ENCODE data around the gene MRAP.

MRAP gene

GRCh38 chr21:32322676-32323075 is 24.0 kb downstream of the MRAP start:
- H3K4me3 ChIP-seq (ENCODE audit: low read length): no peak overlapping the region
- no peak for TF ChIP-seq ZNF274 (IDR thresholded peaks at IDR 0.05; ENCODE audit: low read depth, low read length)

- H3K4me3 ChIP-seq (ENCODE audit: low read length): no peak overlapping the region
- no peak for TF ChIP-seq ZNF274 (IDR thresholded peaks at IDR 0.05; ENCODE audit: low read depth, low read length)
Observed at GRCh38 chr21:32325706-32326105, 27.1 kb downstream of the MRAP start.

DNA sequence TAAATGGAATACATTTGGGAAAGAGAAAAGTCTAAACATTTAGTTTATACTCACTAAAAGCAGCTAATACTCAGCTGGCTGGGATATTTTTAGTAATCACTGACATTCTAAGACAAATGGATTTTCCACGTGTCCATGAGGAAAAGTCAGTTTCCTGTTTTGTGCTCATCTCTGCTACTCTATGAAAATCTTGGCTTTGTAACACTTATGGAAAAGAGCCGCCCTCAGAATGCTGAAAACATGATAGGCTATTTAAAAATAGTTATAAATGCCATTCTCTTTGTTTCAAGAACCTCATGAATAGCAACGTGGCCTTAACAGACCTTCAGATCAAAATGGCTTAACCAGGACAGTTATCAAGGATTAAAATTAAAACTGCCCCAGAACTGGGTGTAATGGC is 29.9 kb downstream of the MRAP start:
- no peak overlapping the region for H3K4me3 ChIP-seq (ENCODE audit: low read length)
- no peak for TF ChIP-seq ZNF274 (IDR thresholded peaks at IDR 0.05; ENCODE audit: low read depth, low read length)

DNA sequence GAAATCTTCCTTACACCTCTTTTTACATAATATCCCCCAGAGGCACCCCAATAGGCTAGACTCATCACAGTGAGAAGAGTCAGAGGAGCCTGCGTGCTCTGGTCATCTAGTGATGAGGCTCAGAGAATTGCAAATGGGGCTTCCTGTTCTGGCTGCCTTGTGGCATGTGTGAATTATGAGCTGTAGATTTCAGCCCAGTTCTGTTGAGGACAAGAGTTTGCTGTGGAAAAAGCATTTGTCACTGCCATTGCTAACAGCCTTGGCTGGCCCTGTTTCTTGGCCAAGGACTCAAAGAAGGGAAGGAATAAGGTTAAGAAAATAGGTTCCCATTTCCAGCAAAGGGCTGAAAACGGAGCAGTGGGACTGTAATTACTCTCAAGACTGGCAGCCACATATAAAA is 30.7 kb downstream of the MRAP start:
- TF ChIP-seq ZNF274 (IDR thresholded peaks at IDR 0.05; ENCODE audit: low read depth, low read length): no peak
- H3K4me3 ChIP-seq (ENCODE audit: low read length): no peak overlapping the region

DNA sequence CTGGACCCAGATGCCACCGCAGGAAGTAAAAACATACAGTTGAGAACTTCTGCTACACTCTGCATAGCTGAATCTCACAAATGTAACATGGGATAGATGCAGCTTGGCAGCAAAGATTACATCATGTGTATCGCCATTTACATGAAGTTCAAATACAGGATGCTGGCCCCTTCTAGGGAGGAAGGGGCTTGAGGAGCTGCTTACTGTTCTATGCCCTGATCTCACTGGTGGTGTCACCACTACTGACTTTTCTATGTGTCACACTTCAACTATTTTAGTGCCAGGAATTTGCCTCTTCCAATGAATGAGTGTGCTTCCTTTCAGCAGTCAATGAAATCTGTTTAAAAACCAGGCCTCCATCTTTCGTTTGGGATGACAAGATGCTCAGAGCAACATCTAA is 31.1 kb downstream of the MRAP start:
- no peak overlapping the region for H3K4me3 ChIP-seq (ENCODE audit: low read length)
- no peak for TF ChIP-seq ZNF274 (IDR thresholded peaks at IDR 0.05; ENCODE audit: low read depth, low read length)

GRCh38 chr21:32330784-32331311 is 32.2 kb downstream of the MRAP start:
- no peak overlapping the region for H3K4me3 ChIP-seq (ENCODE audit: low read length)
- TF ChIP-seq ZNF274 (IDR thresholded peaks at IDR 0.05; ENCODE audit: low read depth, low read length): no peak

GRCh38 chr21:32331444-32332305 is 33.0 kb downstream of the MRAP start:
- H3K4me3 ChIP-seq (ENCODE audit: low read length): no peak overlapping the region

DNA sequence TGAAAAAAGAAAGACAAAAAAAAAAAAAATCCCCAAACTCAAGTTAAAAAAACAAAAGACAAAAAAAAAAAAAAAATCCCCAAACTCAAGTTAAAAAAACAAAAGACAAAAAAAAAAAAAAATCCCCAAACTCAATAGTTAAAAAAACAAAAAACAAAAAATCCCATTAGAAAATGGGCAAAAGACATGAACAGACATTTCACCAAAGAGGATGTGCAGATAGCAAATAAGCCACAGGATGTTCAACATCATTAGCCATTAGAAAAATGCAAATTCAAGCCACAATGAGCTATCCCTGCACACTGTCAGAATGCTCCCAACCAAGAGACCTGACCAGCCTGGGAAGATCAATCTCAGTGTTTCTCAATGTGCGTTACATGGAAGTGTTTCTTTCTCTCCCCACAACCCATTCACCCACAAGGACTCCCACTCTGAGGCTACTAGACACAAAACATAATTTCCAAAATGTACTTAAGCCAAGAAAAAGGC is 33.9 kb downstream of the MRAP start:
- TF ChIP-seq ZNF274 (IDR thresholded peaks at IDR 0.05; ENCODE audit: low read depth, low read length): no peak
- no peak overlapping the region for H3K4me3 ChIP-seq (ENCODE audit: low read length)

More at GRCh38 chr21:32331444-32332305, 33.0 kb downstream of the MRAP start:
- TF ChIP-seq ZNF274 (IDR thresholded peaks at IDR 0.05; ENCODE audit: low read depth, low read length): no peak

DNA sequence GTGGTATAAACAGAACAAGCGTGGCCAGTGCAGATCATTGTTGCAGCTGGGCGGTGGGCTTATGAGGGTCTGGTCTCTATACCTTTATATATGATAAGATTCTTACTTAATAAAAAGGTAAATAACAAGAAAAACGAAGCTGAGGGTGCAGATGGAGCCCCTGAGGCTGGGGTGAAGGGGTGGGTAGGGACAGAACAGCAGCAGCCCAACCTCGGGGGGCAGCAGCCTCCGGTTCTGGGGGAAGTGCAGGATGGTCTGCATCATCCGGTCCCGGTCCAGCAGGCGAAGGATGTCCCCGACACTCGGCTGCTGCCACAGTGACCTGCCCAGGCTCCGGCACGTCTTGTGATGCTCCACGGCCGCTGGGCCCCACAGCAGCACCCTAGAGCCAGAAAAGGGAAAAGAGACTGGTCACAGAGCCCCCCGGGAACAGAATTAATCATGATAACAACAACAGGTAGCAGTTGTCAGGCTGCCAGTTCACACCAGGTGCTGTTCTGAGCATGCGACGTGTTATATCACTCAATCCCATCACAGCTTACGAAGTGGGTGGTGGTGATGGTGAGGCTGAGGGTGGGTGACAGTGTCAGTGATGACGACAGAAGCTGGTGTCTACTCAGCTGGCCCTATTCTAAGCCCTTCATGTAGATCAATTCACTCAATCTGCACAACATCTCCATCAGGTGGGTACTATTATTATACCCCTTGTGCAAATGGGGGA is 35.5 kb downstream of the MRAP start:
- no peak overlapping the region for H3K4me3 ChIP-seq (ENCODE audit: low read length)
- TF ChIP-seq ZNF274 (IDR thresholded peaks at IDR 0.05; ENCODE audit: low read depth, low read length): no peak

GRCh38 chr21:32334980-32335531 is 36.4 kb downstream of the MRAP start:
- H3K4me3 ChIP-seq (ENCODE audit: low read length): no peak overlapping the region
- TF ChIP-seq ZNF274 (IDR thresholded peaks at IDR 0.05; ENCODE audit: low read depth, low read length): no peak

- no peak overlapping the region for H3K4me3 ChIP-seq (ENCODE audit: low read length)
- TF ChIP-seq ZNF274 (IDR thresholded peaks at IDR 0.05; ENCODE audit: low read depth, low read length): no peak
Observed at GRCh38 chr21:32335601-32336575, 37.2 kb downstream of the MRAP start.

DNA sequence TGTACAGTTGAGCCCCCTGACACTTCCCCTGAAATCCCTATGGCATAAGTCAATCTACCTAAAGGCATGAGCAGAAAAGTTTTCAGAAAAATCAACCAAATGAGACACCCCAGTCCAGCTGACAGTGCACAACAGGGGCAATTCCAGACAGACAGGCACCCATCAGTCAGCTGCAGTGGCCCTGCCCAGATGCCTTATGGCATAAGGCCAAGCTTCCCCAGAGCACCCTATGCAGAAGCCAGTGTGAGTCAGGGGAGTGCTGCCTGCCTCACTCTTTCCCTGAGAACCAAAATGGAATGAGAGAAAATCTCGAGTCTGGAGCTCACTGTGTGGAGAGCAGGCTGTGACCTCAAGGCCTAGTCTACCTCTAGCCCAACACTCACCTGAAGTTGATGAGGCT is 38.1 kb downstream of the MRAP start:
- TF ChIP-seq ZNF274 (IDR thresholded peaks at IDR 0.05; ENCODE audit: low read depth, low read length): no peak
- H3K4me3 ChIP-seq (ENCODE audit: low read length): no peak overlapping the region

- TF ChIP-seq ZNF274 (IDR thresholded peaks at IDR 0.05; ENCODE audit: low read depth, low read length): no peak
- no peak overlapping the region for H3K4me3 ChIP-seq (ENCODE audit: low read length)
Observed at GRCh38 chr21:32337206-32337605, 38.6 kb downstream of the MRAP start.
